Adipocyte (in vitro differentiated cells): ENCODE results near the gene SNX30.

Experiments used
- DNase-seq: peaks from one replicate; pipeline ENCODE4 v3.0.0-alpha.2; 2015; ENCODE audit warnings: low read depth
- H3K27me3 ChIP-seq: replicated peaks from 2 replicates; pipeline ENCODE4 v1.7.0; 2013; ENCODE audit warnings: mild to moderate bottlenecking, low read length, moderate library complexity; ENCODE audit not compliant: control insufficient read depth, insufficient read depth
- H3K36me3 ChIP-seq: 2 replicates; pipeline ENCODE4 v1.7.0; 2013; ENCODE audit warnings: low read length, mild to moderate bottlenecking, moderate library complexity; ENCODE audit not compliant: control insufficient read depth, insufficient read depth, severe bottlenecking
- H3K4me1 ChIP-seq: 2 replicates; pipeline ENCODE4 v1.7.0; 2013; ENCODE audit warnings: mild to moderate bottlenecking, low read length, moderate library complexity; ENCODE audit not compliant: control insufficient read depth, insufficient read depth
- H3K4me3 ChIP-seq: 2 replicates; pipeline ENCODE4 v1.7.0; 2013; ENCODE audit warnings: mild to moderate bottlenecking, low read length, moderate library complexity
- H3K9ac ChIP-seq: 2 replicates; pipeline ENCODE4 v1.7.0; 2013; ENCODE audit warnings: mild to moderate bottlenecking, low read length, moderate library complexity
- H3K9me3 ChIP-seq: 2 replicates; pipeline ENCODE4 v1.7.0; 2013; ENCODE audit warnings: mild to moderate bottlenecking, low read length, moderate library complexity; ENCODE audit not compliant: control insufficient read depth

SNX30 gene

DNA sequence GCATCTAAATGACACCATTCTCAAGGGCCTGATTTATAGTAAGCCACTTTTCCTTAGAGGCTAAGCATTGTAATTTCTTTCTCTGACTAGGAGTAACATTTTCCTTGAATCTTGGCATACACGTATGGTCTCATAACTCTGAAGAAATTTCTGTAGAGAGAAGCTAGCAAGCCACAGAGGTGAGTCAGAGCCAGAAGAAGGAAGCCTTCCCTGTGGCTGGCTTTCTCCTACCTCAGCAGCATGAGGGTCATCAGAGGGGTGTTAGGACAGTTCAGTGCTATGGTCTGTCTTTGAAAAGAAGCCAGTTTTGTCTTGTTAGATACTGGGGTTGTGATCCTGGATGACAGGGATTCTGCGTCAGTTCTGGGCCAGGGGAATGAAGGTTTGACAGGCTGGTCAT lies 3.2 kb downstream of the SNX30 start:
- Histone ChIP-seq H3K9ac (no peak overlapping the region), H3K27me3 (no peaks in the 10 kb centered on the region), H3K4me3 (no peak overlapping the region), H3K36me3 (no peaks in the 10 kb centered on the region), H3K4me1 (peaks cover 59% of the 10 kb centered on the region), H3K9me3 (no peaks in the 10 kb centered on the region)
- DNase-seq = peak; percentile 89

DNA sequence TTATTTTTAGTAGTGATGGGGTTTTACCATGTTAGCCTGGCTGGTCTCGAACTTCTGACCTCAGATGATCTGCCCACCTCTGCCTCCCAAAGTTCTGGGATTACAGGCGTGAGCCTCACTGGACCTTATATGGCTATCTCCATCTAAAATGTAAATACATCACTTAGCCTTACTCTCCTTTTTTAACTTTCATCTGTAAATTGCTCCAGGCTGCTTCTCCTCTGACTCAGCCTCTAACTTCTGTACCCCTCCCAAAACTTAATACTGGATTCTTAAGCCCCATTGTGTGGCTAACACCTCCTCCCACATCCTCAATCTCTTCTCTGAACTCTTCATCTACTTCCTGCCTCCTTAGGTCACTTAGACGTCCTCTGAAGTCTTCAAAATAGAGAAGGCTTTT lies 4.0 kb downstream of the SNX30 start:
- Histone ChIP-seq H3K9ac (no peak overlapping the region), H3K9me3 (no peaks in the 10 kb centered on the region), H3K4me3 (no peak overlapping the region), H3K27me3 (no peaks in the 10 kb centered on the region), H3K4me1 (peaks cover 56% of the 10 kb centered on the region), H3K36me3 (no peaks in the 10 kb centered on the region)
- peak; percentile 29 for DNase-seq

DNA sequence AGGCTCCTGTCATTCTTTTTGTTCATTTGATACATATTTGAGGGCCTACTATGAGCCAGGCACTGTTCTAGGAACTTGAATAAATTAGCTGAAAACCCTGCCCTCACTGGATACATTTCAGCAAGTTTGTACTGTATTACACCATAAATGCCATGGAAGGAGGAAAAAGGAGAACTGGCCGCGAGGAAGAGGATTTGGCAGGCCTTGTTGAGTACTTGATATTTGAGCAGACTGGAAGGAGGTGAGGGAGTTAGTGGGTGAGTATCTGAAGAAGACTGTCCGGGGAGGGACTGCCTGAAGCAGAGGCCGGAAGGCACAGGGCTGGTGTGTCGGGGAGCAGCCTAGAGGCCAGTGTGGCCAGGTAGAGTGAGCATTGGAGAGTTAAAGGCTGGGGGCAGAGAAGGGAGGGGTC lies 4.5 kb downstream of the SNX30 start:
- peak; percentile 55 for DNase-seq
- no peak overlapping the region for H3K4me3 ChIP-seq
- no peak overlapping the region for H3K9ac ChIP-seq
- H3K4me1 ChIP-seq = peaks cover 52% of the 10 kb centered on the region
- H3K9me3 ChIP-seq = no peaks in the 10 kb centered on the region
- H3K36me3 ChIP-seq = no peaks in the 10 kb centered on the region
- H3K27me3 ChIP-seq = no peaks in the 10 kb centered on the region

DNA sequence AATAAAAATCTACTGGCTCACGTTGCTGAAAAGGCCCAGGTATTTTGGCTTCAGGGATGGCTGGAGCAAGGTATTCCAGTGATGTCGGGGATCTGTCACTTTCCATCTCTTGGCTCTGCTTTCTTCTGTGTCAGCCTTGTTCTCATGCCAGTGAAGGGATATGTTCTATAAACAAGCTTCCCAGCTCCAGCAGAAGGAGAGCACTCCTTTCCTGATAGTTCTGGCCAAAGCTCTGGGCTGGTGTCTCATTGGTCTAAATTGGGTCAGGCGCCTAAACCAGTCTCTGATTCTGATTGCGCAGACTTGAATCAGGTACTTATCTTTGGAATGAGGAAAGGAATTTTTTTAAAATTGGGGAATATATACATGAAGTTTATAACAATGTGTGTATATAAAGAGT lies 5.1 kb downstream of the SNX30 start:
- H3K9ac ChIP-seq = no peak overlapping the region
- peaks cover 50% of the 10 kb centered on the region for H3K4me1 ChIP-seq
- no peak overlapping the region for H3K4me3 ChIP-seq
- H3K9me3 ChIP-seq = no peaks in the 10 kb centered on the region
- no peaks in the 10 kb centered on the region for H3K27me3 ChIP-seq
- H3K36me3 ChIP-seq = no peaks in the 10 kb centered on the region
- peak; percentile 19 for DNase-seq

DNA sequence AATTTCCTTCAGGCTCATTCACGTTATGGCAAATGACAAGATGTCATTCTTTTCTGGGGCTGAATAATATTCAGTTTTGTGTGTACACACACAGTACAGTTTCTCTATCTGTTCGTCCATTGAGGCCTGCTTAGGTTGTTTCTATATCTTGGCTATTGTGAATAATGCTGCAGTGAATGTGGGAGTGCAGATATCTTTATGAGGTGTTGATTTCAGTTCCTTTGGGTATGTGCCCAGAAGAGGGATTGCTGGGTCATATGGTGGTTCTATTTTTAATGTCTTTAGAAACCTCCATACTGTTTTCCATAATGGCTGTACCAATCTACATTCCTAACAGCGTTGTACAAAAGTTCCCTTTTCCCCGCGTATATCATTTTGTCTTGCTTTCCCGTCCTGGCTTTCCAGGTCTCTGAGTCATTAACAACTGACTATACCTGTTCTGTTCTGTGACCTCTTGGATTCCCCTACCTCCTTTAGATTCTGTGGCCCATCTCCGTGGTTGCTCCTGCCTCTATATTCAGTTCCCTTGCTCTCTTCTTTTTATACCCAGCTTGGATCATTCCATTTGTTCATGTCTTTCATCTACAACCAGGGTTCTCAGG lies 6.8 kb downstream of the SNX30 start:
- no peak for DNase-seq
- no peak overlapping the region for H3K9ac ChIP-seq
- H3K4me3 ChIP-seq = no peak overlapping the region
- no peaks in the 10 kb centered on the region for H3K9me3 ChIP-seq
- peaks cover 39% of the 10 kb centered on the region for H3K4me1 ChIP-seq
- no peaks in the 10 kb centered on the region for H3K27me3 ChIP-seq
- H3K36me3 ChIP-seq = no peaks in the 10 kb centered on the region

DNA sequence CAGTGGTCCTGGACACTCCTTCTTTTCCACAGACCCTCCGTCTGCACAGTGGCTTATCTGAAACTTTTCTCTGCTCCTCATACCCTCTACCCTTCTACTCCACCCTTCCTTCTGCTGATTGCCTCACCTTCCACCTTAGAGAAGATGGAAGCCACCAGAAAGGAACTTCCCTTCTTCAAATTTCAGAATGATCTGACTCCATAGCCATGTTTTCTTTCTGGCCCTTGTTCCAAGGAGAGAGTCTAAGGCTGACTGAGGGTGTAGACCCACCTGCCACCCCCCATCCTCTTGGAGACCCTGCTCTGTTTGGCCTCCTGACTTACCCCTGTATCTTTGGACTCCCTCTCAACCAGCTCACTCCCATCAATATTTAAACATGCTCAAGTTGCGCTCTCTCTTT lies 7.4 kb downstream of the SNX30 start:
- Histone ChIP-seq H3K4me3 (no peak overlapping the region), H3K9ac (no peak overlapping the region), H3K4me1 (peaks cover 34% of the 10 kb centered on the region), H3K9me3 (no peaks in the 10 kb centered on the region), H3K36me3 (no peaks in the 10 kb centered on the region), H3K27me3 (no peaks in the 10 kb centered on the region)
- no peak for DNase-seq

DNA sequence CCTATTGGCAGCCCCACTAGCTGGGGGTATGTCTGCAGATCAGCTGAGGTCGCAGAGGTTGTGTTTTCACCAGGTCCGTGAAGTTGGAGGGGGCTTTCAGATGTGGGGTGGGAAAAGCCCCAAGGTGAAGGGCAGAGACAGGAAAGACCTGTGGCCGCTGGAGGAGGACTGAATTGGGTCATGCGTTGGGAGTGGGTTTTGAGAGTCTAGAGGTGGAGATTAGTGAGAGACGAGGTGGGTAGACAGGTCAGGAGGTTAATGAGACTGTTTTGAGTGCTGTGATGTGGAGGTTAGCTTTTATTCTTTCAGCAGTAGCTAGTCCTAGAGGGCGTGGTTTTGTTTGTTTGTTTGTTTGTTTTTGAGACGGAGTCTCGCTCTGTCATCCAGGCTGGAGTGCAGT lies 10.3 kb downstream of the SNX30 start:
- Histone ChIP-seq H3K9ac (no peak overlapping the region), H3K36me3 (no peaks in the 10 kb centered on the region), H3K9me3 (no peaks in the 10 kb centered on the region), H3K4me1 (peaks cover 17% of the 10 kb centered on the region), H3K27me3 (no peaks in the 10 kb centered on the region), H3K4me3 (no peak overlapping the region)
- no peak for DNase-seq

DNA sequence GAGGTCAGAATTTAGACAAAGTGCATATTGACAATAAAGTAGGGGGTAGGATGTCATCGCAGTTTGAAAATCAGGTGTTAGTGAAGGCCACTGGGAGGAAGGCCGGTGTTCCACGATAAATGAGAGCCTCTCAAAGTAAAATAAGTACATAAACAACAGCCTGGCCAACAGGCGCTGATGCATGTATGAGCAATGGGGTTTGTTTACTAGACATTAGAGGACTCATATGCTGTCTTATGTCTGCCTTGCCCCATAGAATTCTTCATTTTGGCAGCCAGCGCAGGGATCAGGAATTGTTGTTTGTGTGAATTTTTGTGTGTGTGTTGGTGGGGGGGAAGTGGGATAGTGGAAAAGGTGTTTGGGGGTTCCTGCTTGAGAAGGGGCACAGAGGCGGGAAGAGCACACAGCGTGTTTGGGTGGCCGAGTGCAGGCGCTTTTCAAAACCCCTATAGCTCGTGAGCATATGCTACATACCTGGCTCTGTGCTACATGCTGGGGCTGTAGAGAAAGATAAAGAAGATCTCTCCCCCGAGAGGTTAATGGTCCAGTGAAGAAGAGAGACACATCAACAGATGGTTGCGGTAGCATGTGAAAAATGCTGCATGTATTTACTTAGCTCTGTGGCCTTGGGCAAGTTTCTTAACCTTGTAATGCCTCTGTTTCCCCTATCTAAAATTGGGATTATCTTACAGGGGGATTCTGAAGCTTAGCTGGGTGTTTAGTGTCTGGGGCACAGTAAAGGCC lies 11.5 kb downstream of the SNX30 start:
- Histone ChIP-seq H3K9me3 (no peaks in the 10 kb centered on the region), H3K9ac (no peak overlapping the region), H3K4me1 (peaks cover 12% of the 10 kb centered on the region), H3K36me3 (no peaks in the 10 kb centered on the region), H3K27me3 (no peaks in the 10 kb centered on the region), H3K4me3 (no peak overlapping the region)
- no peak for DNase-seq

DNA sequence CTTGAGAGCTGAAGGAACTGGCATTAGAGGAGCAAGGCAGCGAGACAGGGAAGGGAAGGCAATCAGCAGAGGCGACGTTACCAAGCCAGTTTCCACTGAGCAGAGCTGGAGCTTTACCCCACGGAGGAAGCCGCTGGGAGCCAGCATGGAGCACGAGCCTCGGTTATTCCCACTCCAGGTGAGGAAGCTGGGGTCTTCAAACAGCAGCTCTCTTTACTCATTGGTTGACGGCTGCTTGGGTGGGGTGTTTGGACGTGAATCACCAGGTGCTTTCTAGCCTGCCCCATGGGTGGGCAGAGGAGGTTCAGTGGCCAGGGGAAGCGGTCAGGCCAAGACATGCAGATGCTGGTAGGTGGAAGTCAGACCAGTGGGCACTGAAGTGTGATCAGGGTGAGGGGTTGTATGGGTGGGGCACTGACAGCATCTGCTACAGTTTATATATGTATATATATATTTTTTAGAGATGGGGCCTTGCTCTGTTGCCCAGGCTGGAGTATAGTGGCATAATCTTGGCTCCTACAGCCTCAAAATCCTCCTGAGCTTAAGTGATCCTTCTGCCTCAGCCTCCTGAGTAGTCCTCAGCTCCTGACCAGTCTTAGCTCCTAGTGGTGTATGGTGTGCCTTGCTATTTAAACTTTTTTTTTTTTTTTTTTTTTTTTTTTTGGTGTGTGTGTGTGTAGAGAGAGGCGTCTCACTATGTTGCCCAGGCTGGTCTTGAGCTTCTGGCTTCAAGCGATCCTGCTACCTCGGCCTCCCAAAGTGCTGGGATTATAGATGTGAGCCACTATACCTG lies 12.4 kb downstream of the SNX30 start:
- peaks cover 12% of the 10 kb centered on the region for H3K4me1 ChIP-seq
- H3K4me3 ChIP-seq = no peak overlapping the region
- H3K36me3 ChIP-seq = no peaks in the 10 kb centered on the region
- no peak for DNase-seq
- no peaks in the 10 kb centered on the region for H3K9me3 ChIP-seq
- H3K27me3 ChIP-seq = no peaks in the 10 kb centered on the region
- H3K9ac ChIP-seq = no peak overlapping the region

DNA sequence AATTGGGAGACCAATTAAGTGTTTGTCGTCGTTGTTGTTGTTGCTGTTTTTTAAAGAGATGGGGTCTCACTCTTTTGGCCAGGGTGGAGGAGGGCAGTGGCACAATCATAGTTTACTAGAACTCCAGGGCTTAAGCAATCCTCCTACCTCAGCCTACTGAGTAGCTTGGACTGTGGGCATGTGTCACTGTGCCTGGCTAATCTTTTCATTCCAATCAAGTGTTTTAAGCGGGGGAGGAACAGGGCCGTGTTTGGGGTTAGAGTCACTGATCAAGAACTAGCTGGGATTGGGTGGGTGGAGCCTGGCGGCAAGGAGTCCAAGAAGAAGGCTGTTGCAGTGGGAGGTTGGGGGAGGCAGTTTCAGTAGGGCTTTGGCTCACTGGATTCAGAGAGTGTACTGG lies 13.8 kb downstream of the SNX30 start:
- no peaks in the 10 kb centered on the region for H3K9me3 ChIP-seq
- peak; percentile 63 for DNase-seq
- no peaks in the 10 kb centered on the region for H3K36me3 ChIP-seq
- H3K4me1 ChIP-seq = peaks cover 12% of the 10 kb centered on the region
- no peaks in the 10 kb centered on the region for H3K27me3 ChIP-seq
- H3K9ac ChIP-seq = no peak overlapping the region
- H3K4me3 ChIP-seq = no peak overlapping the region

DNA sequence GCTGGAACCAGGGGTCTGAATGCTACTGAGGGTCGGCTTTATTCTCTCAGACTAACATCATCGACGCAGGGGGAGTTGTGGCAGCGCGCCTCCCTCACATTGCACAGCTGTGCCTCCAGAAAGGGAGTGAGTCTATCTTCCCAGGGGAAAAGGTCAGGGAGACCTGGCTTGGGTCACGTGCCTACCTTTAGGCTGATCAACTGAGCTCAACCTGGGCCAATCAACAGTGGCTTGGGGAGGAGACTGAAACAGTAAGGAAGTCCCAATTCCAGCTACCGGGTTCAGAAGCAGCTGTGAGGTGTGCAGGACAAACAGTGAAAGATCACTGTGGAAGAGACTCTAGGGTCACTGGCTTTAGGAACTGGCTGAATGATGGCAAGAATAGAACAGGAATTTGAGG lies 14.3 kb downstream of the SNX30 start:
- Histone ChIP-seq H3K27me3 (no peaks in the 10 kb centered on the region), H3K9ac (no peak overlapping the region), H3K9me3 (no peaks in the 10 kb centered on the region), H3K4me1 (peaks cover 12% of the 10 kb centered on the region), H3K4me3 (no peak overlapping the region), H3K36me3 (no peaks in the 10 kb centered on the region)
- DNase-seq = no peak
